Measurements from ENCODE around the gene NDUFAF4. TPM values are rescaled to one million over a fixed set of nuclear protein-coding genes. Genes with fewer than 3 reads are reported as not detected.

NDUFAF4 gene
- total and polyA plus RNA-seq, 2 donors (not counting 3 experiments of a cell fraction or from before 2014, with no cell fraction given): 8.8 to 44.6 TPM

GRCh38 chr6:96923400-96923799 is 25.7 kb upstream of the NDUFAF4 start:
- H3K27me3 ChIP-seq (ENCODE audit: control insufficient read depth in 2 of 2, insufficient read depth in 2 of 2, low read length in 2 of 2): peaks cover 29 to 74% of the 10 kb centered on the region in 2 experiments
- dilution Hi-C loops (cut with MboI; ENCODE audit: extremely low pct_ligation_motif_present, low sequenced_read_pairs) (no loop called here), intact Hi-C loops (cut with micrococcal nuclease) (no loop called here)
- no peak overlapping the region for H3K27ac ChIP-seq (ENCODE audit: insufficient read depth, low read depth, low read length)
- H3K9me1 ChIP-seq (replicated peaks; ENCODE audit: control insufficient read depth, extremely low read depth, insufficient read depth, low read length): no peaks in the 10 kb centered on the region
- TF ChIP-seq EZH2 (IDR thresholded peaks at IDR 0.05; ENCODE audit: borderline replicate concordance, low read depth, low read length, severe bottlenecking): no peak
- no peak for TF ChIP-seq POLR2AphosphoS5 (IDR thresholded peaks at IDR 0.05; ENCODE audit: insufficient read depth, low read depth, low read length)
- TF ChIP-seq CTCF (IDR thresholded peaks at IDR 0.05; ENCODE audit: extremely low read depth in 1 of 2, insufficient read depth in 1 of 2, low read depth in 1 of 2, low read length in 2 of 2): no peak
- no peak for TF ChIP-seq FOS (IDR thresholded peaks at IDR 0.05; ENCODE audit: borderline replicate concordance, insufficient read depth, low read length)
- no peak for TF ChIP-seq MAX (IDR thresholded peaks at IDR 0.05; ENCODE audit: insufficient read depth, insufficient read length)
- TF ChIP-seq JUN (IDR thresholded peaks at IDR 0.05; ENCODE audit: borderline replicate concordance, insufficient read depth, insufficient read length, low read depth): no peak
- TF ChIP-seq GATA2 (IDR thresholded peaks at IDR 0.05; ENCODE audit: insufficient read depth, insufficient read length, low read depth, low read length): no peak
- no peak for TF ChIP-seq MYC (IDR thresholded peaks at IDR 0.05; ENCODE audit: low read depth, low read length)
- TF ChIP-seq POLR2A (IDR thresholded peaks at IDR 0.05; ENCODE audit: low read depth, low read length): no peak
- no peaks in the 10 kb centered on the region for H4K20me1 ChIP-seq (replicated peaks; ENCODE audit: control insufficient read depth, extremely low read depth, insufficient read depth, low read length)
- no peak overlapping the region for H3K4me3 ChIP-seq (replicated peaks in 1 of 3; ENCODE audit: insufficient read depth in 1 of 3, low read depth in 1 of 3, low read length in 3 of 3)
- no peaks in the 10 kb centered on the region for H3K79me2 ChIP-seq (ENCODE audit: control insufficient read depth, insufficient read depth, low read length)
- no peak overlapping the region for H3K9ac ChIP-seq (replicated peaks; ENCODE audit: extremely low read depth, insufficient read depth, low read length)
- ChIA-PET CTCF (no interaction called here), POLR2A (no interaction called here)
- no peaks in the 10 kb centered on the region for H3K9me3 ChIP-seq (replicated peaks; ENCODE audit: control insufficient read depth, insufficient read depth, low read length)
- DNase-seq (ENCODE audit: low read depth, low spot score) (no peak), FAIRE-seq (no peak)
- H3K4me2 ChIP-seq (ENCODE audit: insufficient read depth, low read length): no peak overlapping the region
- peaks cover 4% of the 10 kb centered on the region for H3K4me1 ChIP-seq (ENCODE audit: control insufficient read depth, extremely low read depth, insufficient read depth, low read length)
- H2AFZ ChIP-seq (ENCODE audit: low read depth, low read length): no peak overlapping the region
- no peaks in the 10 kb centered on the region for H3K36me3 ChIP-seq (ENCODE audit: control insufficient read depth in 2 of 2, extremely low read depth in 1 of 2, insufficient read depth in 2 of 2, low read length in 2 of 2)
- BruUV-seq (replicated peaks): no TSS peak

Data from endothelial cell of umbilical vein (primary cell).